Caco-2 (cell line): ENCODE data around the gene GDI2. TPM values are rescaled to one million over a fixed set of nuclear protein-coding genes. Genes with fewer than 3 reads are reported as not detected.
"Not testable (repeated sequence)": the region's sequence is repeated elsewhere in the genome, so short reads cannot be mapped to it uniquely, and the experiment has no call there.

Experiments
- BruUV-seq: library from RNA; stranded (reverse); fragments of 400-500 nt; replicated peaks from 2 replicates; lab custom pipeline; 2021; lab: Mats Ljungman, UMichigan
- CTCF ChIA-PET: fragments of 300-600 bp; sonication (Branson Sonifier 250); formaldehyde crosslinking; loops from one replicate; lab custom pipeline; 2022; ENCODE audit warnings: antibody characterized with exemption; lab: Charles Lee
- POLR2A ChIA-PET: fragments of 300-600 bp; sonication (Branson Sonifier 250); formaldehyde crosslinking; loops from one replicate; lab custom pipeline; 2022; ENCODE audit warnings: antibody characterized with exemption; lab: Charles Lee
- DNase-seq, 2 experiments: peaks; one replicate each; pipeline versions ENCODE4 v3.0.0 to v3.0.0-alpha.2; 2020 to 2022
- H3K27me3 ChIP-seq: replicated peaks from 2 replicates; pipeline ENCODE4 v1.6.0; 2011; ENCODE audit warnings: low read length; ENCODE audit not compliant: control insufficient read depth, insufficient read depth
- H3K36me3 ChIP-seq: 2 replicates; pipeline ENCODE4 v1.5.1; 2011; ENCODE audit warnings: low read length; ENCODE audit not compliant: control insufficient read depth, insufficient read depth
- H3K4me1 ChIP-seq: fragments of 250-450 bp; sonication (Bioruptor Pico); 2 replicates; pipeline ENCODE4 v1.5.1; 2020; ENCODE audit warnings: mild to moderate bottlenecking
- H3K4me3 ChIP-seq: 2 replicates; pipeline ENCODE4 v1.5.1; 2011; ENCODE audit warnings: low read depth, mild to moderate bottlenecking, control low read depth, low read length
- H3K9me3 ChIP-seq: fragments of 250-450 bp; sonication (Bioruptor Pico); 2 replicates; pipeline ENCODE4 v1.5.1; 2020; ENCODE audit warnings: mild to moderate bottlenecking, moderate library complexity
- H3K27ac Mint-ChIP-seq: one replicate; pipeline ENCODE4 v1.8.0; 2022; ENCODE audit warnings: mixed read lengths; ENCODE audit not compliant: unreplicated experiment
- H3K27me3 Mint-ChIP-seq: one replicate; pipeline ENCODE4 v1.8.0; 2022; ENCODE audit warnings: mixed read lengths; ENCODE audit not compliant: insufficient read depth, unreplicated experiment
- H3K36me3 Mint-ChIP-seq: one replicate; pipeline ENCODE4 v1.8.0; 2022; ENCODE audit warnings: mild to moderate bottlenecking, mixed read lengths; ENCODE audit not compliant: insufficient read depth, unreplicated experiment
- H3K4me1 Mint-ChIP-seq: one replicate; pipeline ENCODE4 v1.8.0; 2022; ENCODE audit warnings: low read depth, mixed read lengths; ENCODE audit not compliant: unreplicated experiment
- H3K4me3 Mint-ChIP-seq: one replicate; pipeline ENCODE4 v1.8.0; 2022; ENCODE audit warnings: mild to moderate bottlenecking, moderate library complexity, mixed read lengths; ENCODE audit not compliant: unreplicated experiment
- H3K9me3 Mint-ChIP-seq: one replicate; pipeline ENCODE4 v1.8.0; 2022; ENCODE audit warnings: mixed read lengths; ENCODE audit not compliant: unreplicated experiment
- intact Hi-C: fragments of 100-400 bp; cut with micrococcal nuclease; formaldehyde crosslinking; loops from one replicate; pipeline ENCODE4 v1.10.0; 2022; ENCODE audit not compliant: unreplicated experiment
- total RNA-seq: library from RNA; stranded (reverse); gene quantifications from 2 replicates; pipeline ENCODE4 v1.2.3, GENCODE V29; 2022
- TF ChIP-seq, protein P1 (sequence below), 2 experiments: fragments of 200-600 bp in 1 of 2; IDR thresholded peaks; 1 replicate in 1 of 2; 2 replicates in 1 of 2; pipeline versions ENCODE4 v1.5.1 to v1.8.0; 2011 to 2022; ENCODE audit warnings: antibody characterized with exemption in 1 of 2, control low read depth in 1 of 2, inconsistent platforms in 1 of 2, low read depth in 1 of 2, low read length in 1 of 2, mild to moderate bottlenecking in 1 of 2, moderate library complexity in 1 of 2; ENCODE audit not compliant: insufficient read depth in 1 of 2, severe bottlenecking in 1 of 2, unreplicated experiment in 1 of 2

Gene GDI2
- total RNA-seq, 1 experiment from 2014 or later, result 446 TPM

- Mint-ChIP-seq H3K27me3 (no peaks in the 10 kb centered on the region), H3K27ac (no peak overlapping the region), H3K4me1 (peaks cover 13% of the 10 kb centered on the region), H3K4me3 (no peak overlapping the region), H3K36me3 (peaks cover 5% of the 10 kb centered on the region), H3K9me3 (no peaks in the 10 kb centered on the region)
- Histone ChIP-seq H3K9me3 (no peaks in the 10 kb centered on the region), H3K36me3 (no peaks in the 10 kb centered on the region), H3K27me3 (no peaks in the 10 kb centered on the region), H3K4me3 (no peak overlapping the region), H3K4me1 (peaks cover 7% of the 10 kb centered on the region)
- ChIA-PET POLR2A (interaction anchor here (0.8 kb wide), 1 partner anchor 61 kb away, joined by 5 read pairs; the partner anchor contains the start of genes ANKRD16 and FBH1), CTCF (no interaction called here)
- peak in 1 of 2 experiments; percentile 17 for DNase-seq
- intact Hi-C loops, result no loop called here
- no TSS peak for BruUV-seq
- TF ChIP-seq, protein P1, sequence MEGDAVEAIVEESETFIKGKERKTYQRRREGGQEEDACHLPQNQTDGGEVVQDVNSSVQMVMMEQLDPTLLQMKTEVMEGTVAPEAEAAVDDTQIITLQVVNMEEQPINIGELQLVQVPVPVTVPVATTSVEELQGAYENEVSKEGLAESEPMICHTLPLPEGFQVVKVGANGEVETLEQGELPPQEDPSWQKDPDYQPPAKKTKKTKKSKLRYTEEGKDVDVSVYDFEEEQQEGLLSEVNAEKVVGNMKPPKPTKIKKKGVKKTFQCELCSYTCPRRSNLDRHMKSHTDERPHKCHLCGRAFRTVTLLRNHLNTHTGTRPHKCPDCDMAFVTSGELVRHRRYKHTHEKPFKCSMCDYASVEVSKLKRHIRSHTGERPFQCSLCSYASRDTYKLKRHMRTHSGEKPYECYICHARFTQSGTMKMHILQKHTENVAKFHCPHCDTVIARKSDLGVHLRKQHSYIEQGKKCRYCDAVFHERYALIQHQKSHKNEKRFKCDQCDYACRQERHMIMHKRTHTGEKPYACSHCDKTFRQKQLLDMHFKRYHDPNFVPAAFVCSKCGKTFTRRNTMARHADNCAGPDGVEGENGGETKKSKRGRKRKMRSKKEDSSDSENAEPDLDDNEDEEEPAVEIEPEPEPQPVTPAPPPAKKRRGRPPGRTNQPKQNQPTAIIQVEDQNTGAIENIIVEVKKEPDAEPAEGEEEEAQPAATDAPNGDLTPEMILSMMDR (IDR thresholded peaks at IDR 0.05; ENCODE audit: insufficient read depth in 1 of 2, low read depth in 1 of 2, low read length in 1 of 2, severe bottlenecking in 1 of 2, unreplicated experiment in 1 of 2), result no peak
Measured at GRCh38 chr10:5828725-5829124, 15.5 kb upstream of the GDI2 start.

GRCh38 chr10:5827841-5828240 lies 14.6 kb upstream of the GDI2 start:
- H3K27ac Mint-ChIP-seq, result no peak overlapping the region
- TF ChIP-seq, protein P1 (IDR thresholded peaks at IDR 0.05; ENCODE audit: insufficient read depth in 1 of 2, low read depth in 1 of 2, low read length in 1 of 2, severe bottlenecking in 1 of 2, unreplicated experiment in 1 of 2), result no peak
- CTCF ChIA-PET, result no interaction called here
- H3K4me1 Mint-ChIP-seq, result peaks cover 8% of the 10 kb centered on the region
- Histone ChIP-seq H3K4me3 (no peak overlapping the region), H3K36me3 (no peaks in the 10 kb centered on the region), H3K4me1 (peaks cover under 1% of the 10 kb centered on the region), H3K27me3 (no peaks in the 10 kb centered on the region), H3K9me3 (no peaks in the 10 kb centered on the region)
- H3K4me3 Mint-ChIP-seq, result no peak overlapping the region
- intact Hi-C loops, result no loop called here
- POLR2A ChIA-PET, result interaction anchor here (1.3 kb wide), 1 partner anchor 14 kb away, joined by 3 read pairs; the partner anchor contains the start of gene GDI2
- no peaks in the 10 kb centered on the region for H3K9me3 Mint-ChIP-seq
- H3K36me3 Mint-ChIP-seq, result peaks cover 1% of the 10 kb centered on the region
- DNase-seq, result peak in 1 of 2 experiments; percentile 29
- no TSS peak for BruUV-seq
- H3K27me3 Mint-ChIP-seq, result no peaks in the 10 kb centered on the region

- H3K9me3 Mint-ChIP-seq, H3K36me3 Mint-ChIP-seq, intact Hi-C loops, POLR2A ChIA-PET, H3K27me3 ChIP-seq, H3K4me3 ChIP-seq, H3K9me3 ChIP-seq, H3K4me1 Mint-ChIP-seq, H3K36me3 ChIP-seq, H3K4me1 ChIP-seq, BruUV-seq, H3K27me3 Mint-ChIP-seq, CTCF ChIA-PET, H3K27ac Mint-ChIP-seq, H3K4me3 Mint-ChIP-seq: not testable (repeated sequence)
- DNase-seq, result peak in 1 of 2 experiments; percentile 18
Measured at GRCh38 chr10:5826511-5826910, 13.3 kb upstream of the GDI2 start.
